Measurements from ENCODE around the gene FAM174B. TPM values are rescaled to one million over a fixed set of nuclear protein-coding genes. Genes with fewer than 3 reads are reported as not detected.

Gene FAM174B
- total and polyA plus RNA-seq, 8 donors = 40.8 to 66.3 (median 48.7) TPM

GRCh38 chr15:92616621-92617548, 38.7 kb downstream of the FAM174B start:
- H3K36me3 ChIP-seq = no peaks in the 10 kb centered on the region
- no peaks in the 10 kb centered on the region for H3K9me3 ChIP-seq
- peak overlapping the region; percentile 46 to 59 for H3K27ac ChIP-seq
- TF ChIP-seq CTCF (IDR thresholded peaks at IDR 0.05) = no peak
- intact Hi-C loops (cut with DNase I) = no loop called here
- DNase-seq (no peak), ATAC-seq (peak; percentile 12)
- H3K4me3 ChIP-seq = no peak overlapping the region
- peaks cover 19 to 28% of the 10 kb centered on the region in 2 donors for H3K4me1 ChIP-seq
- H3K27me3 ChIP-seq = no peaks in the 10 kb centered on the region

GRCh38 chr15:92614791-92615785, 40.5 kb downstream of the FAM174B start:
- H3K9me3 ChIP-seq = no peaks in the 10 kb centered on the region
- no peak overlapping the region for H3K4me3 ChIP-seq
- intact Hi-C loops (cut with DNase I) = no loop called here
- TF ChIP-seq CTCF (IDR thresholded peaks at IDR 0.05) = no peak
- H3K27me3 ChIP-seq = no peaks in the 10 kb centered on the region
- DNase-seq (no peak), ATAC-seq (peak; percentile 34)
- peak overlapping the region; percentile 41 to 65 for H3K27ac ChIP-seq
- H3K36me3 ChIP-seq = no peaks in the 10 kb centered on the region
- peaks cover 19 to 25% of the 10 kb centered on the region in 2 donors for H3K4me1 ChIP-seq

GRCh38 chr15:92614301-92614700, 41.3 kb downstream of the FAM174B start:
- TF ChIP-seq CTCF (IDR thresholded peaks at IDR 0.05) = no peak
- no peaks in the 10 kb centered on the region for H3K27me3 ChIP-seq
- H3K4me3 ChIP-seq = no peak overlapping the region
- H3K9me3 ChIP-seq = no peaks in the 10 kb centered on the region
- intact Hi-C loops (cut with DNase I) = no loop called here
- peak; percentile 10 for ATAC-seq
- H3K36me3 ChIP-seq = no peaks in the 10 kb centered on the region
- DNase-seq = no peak
- H3K27ac ChIP-seq = no peak overlapping the region
- H3K4me1 ChIP-seq = peaks cover 15 to 18% of the 10 kb centered on the region in 2 donors

- ATAC-seq = no peak
- no peak for TF ChIP-seq CTCF (IDR thresholded peaks at IDR 0.05)
- DNase-seq = no peak
- H3K27ac ChIP-seq = no peak overlapping the region
- no peaks in the 10 kb centered on the region for H3K36me3 ChIP-seq
- H3K9me3 ChIP-seq = no peaks in the 10 kb centered on the region
- H3K27me3 ChIP-seq = no peaks in the 10 kb centered on the region
- no peak overlapping the region for H3K4me3 ChIP-seq
- peaks cover 15 to 18% of the 10 kb centered on the region in 2 donors for H3K4me1 ChIP-seq
- intact Hi-C loops (cut with DNase I) = no loop called here
These were observed 41.7 kb downstream of the FAM174B start for GRCh38 chr15:92613841-92614240.

Data from left lung (tissue), 10 donors.